HG02642 (cell line): Measurements from ENCODE around the gene SOX10.
"Not testable (repeated sequence)": the region's sequence is repeated elsewhere in the genome, so short reads cannot be mapped to it uniquely, and the experiment has no call there.

ENCODE experiments used
- ATAC-seq: cut with Tn5 transposase; IDR thresholded peaks from one replicate; pipeline ENCODE4 v1.9.1; 2021; ENCODE audit warnings: mild to moderate bottlenecking; ENCODE audit not compliant: unreplicated experiment, poor library complexity

The SOX10 gene

DNA sequence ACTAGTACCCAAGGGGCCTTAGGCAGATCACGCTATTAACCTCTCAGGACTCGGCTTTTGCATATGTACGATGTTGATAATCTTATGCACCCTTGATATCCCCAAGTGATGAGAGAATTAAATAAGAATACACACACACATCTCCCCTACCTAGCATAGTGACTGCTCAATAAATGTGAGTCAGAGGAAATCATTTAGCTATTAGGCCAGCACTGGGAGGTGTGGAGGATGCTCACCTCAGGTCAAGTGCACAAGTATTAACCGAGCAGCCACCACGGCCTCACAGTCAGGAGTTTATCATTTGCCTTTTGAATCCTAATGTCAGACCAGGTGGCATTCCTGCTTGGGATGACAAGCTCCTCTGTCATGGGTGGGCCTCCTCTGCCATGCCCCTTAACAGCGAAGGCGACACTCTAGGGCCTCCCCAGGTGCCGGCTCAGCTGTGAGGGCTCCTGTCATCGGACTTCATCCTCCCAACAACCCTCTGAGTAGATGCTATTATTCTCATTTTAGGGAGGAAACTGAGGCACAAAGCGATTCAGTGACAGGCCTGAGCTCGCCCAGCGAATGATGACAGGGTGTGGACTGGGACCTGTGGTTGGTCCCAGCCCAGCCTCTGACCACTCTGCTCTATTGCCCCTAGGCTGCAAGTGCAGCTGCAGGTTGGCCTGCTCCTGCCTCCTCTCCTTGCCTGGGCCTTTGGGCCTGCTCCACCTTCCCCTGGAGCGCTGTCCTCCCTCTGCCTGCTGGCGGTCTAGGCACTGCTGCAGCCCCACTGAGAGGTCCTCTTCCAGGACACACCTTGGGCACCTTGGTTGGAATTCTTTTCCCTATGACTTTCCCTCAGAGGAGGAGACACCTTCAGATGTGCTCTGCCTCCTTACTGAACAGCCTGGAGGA lies 5.0 kb upstream of the SOX10 start:
- no peak for ATAC-seq

- ATAC-seq = no peak
Measured at GRCh38 chr22:37986371-37986770, 2.0 kb upstream of the SOX10 start.

GRCh38 chr22:37985751-37986281 lies 1.5 kb upstream of the SOX10 start:
- ATAC-seq = no peak

DNA sequence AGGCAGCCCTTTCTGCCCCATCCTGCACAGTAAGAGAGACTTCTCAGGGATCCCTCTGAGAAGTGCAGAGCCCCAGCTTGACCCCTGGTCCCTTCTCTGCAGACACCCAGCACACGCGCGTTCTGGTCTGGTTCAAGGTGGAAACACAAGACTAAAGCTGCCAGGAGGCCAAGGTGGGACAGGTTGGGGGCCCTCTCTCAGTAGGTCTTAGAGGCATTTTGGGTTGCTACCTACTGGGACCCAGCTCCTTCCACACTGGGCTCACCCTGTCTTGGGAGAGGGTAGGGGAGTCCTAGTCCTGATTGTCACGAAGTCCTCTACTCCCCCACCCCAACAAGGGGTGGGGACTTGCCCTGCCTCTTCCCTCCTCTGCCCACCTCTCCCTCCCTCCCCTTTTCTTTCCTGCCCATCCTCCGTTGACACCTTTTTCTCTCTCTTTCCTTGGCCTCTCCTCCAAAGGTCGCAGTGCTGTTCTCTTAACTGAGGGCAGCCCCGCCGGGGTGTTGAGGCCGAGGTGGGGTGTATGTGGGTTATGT lies 763 bp upstream of the SOX10 start:
- ATAC-seq = no peak

- no peak for ATAC-seq
Measured at GRCh38 chr22:37982938-37983859, 1.2 kb downstream of the SOX10 start.

GRCh38 chr22:37982151-37982785 lies 2.1 kb downstream of the SOX10 start:
- ATAC-seq = no peak

- ATAC-seq = no peak
Measured at GRCh38 chr22:37981282-37982011, 2.9 kb downstream of the SOX10 start.

GRCh38 chr22:37979782-37980181 lies 4.6 kb downstream of the SOX10 start:
- no peak for ATAC-seq

DNA sequence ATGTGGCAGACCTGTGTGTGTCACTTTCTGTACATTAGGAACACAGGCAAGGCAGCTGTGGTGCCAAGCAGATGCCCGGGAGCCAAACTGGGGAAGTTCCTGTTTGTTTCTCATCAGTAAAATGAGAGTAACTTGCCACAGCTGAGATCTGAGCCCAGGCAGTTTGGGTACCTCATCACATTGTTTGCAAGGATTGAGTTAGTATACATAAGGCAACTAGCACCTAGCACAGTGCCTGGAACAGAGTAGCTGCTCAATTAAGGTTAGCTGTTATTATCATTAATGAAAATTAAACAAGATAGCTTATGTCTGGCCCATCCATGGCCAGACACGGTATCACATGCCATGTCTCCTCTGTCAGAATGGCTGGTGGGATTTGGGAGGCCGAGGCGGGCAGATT lies 7.8 kb downstream of the SOX10 start:
- no peak for ATAC-seq

DNA sequence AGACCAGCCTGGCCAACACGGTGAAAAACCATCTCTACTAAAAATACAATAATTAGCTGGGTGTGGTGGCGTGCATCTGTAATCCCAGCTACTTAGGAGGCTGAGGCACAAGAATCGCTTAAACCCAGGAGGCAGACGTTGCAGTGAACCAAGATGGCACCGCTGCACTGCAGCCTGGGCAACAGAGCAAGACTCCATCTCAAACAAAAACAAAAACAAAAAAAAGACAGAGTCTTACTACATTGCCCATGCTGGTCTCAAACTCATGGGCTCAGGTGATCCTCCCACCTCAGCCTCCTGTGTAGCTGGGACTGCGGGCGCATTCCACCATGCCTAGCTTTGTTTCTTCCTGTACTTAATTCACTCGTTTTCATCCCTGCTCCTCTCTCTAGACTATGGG lies 8.3 kb downstream of the SOX10 start:
- ATAC-seq = not testable (repeated sequence)

DNA sequence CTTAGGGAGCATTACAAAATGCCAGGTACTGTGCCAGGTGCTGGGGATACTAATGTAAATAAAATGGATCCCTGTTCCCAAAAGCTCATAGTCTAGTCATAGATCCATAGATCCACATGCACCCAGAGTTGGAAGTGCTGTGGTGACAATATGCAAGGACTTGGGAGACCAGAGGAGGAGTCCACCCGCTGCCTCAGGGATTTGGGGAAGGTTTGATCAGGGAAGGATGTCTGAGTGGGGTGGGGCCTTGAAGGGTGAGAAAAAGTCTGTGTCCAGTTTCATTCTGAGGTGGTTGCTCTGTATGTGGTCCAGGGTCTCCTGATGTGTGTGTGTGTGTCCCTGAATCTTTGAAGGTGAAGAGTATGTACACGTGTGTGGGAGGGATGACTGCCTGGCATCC lies 9.2 kb downstream of the SOX10 start:
- no peak for ATAC-seq

- no peak for ATAC-seq
Measured at GRCh38 chr22:37973271-37974170, 10.8 kb downstream of the SOX10 start.

DNA sequence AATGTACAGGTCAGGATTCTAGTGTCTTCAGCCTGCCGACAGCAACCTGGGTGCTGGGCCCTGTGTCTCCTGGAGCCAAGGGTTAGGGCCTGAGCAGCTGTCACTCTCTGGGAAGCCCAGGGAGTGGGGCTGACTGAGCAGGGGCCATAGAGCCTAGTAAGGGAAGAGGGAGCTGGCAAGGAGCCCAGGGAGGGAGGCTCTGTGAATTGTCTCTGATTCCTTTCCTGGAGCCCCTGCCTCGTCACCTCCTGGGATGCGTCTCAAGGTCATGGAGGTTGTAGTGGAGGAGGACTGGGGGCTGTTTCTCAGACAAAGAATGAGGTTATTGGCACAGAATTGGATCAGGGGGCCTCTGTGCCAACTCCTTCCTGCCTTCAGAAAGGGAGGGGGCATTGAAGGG lies 11.8 kb downstream of the SOX10 start:
- ATAC-seq = no peak

DNA sequence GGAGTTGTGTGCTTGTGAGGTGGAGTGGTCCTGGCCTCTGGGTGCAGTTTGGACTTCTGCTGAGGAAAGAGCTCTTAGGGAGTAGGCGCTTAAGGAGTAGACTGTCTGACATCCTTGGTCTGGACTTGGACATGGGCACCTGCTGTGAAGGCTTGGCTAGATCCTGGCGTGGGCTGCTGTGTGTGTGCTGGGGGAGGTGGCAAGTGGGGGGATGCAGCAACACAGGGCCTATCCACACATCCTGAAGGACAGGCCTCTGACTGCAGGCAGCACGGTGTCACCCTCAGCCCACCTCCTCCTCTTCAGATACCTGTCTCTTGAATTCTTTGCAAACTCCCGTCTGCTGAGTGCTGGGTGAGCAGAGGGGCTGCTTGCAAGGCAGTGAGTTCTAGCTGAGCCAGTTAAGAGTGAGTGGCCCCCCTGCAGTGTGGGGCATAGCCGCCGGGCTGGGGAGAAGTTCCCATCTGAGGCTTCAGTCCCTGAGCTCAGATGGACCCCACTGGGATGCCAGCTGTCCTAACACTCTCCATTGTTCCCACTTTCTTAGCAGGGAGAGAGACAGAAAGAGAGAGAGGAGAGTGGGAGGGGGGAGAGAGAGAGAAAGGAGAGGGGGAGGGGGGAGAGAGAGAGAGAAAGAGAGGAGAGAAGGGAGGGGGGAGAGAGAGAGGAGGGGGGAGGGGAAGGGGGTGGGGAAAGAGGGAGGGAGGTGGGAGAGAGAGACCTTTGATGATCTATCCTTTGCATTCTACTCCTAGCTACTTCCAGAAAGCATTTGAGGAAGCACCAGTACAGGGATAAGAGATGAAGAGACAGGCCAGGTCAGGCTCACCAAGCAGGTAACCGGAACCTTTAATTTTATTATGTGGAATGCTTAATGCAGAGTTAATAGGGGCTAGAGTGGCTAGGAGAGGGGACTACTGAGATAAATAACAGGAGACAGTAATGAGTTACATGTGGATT lies 12.6 kb downstream of the SOX10 start:
- ATAC-seq = no peak

- no peak for ATAC-seq
Measured at GRCh38 chr22:37970864-37971263, 13.5 kb downstream of the SOX10 start.

- no peak for ATAC-seq
Measured at GRCh38 chr22:37968452-37969251, 15.7 kb downstream of the SOX10 start.
